H7 (cell line): ENCODE results near the gene HEPH. TPM values are rescaled to one million over a fixed set of nuclear protein-coding genes. Genes with fewer than 3 reads are reported as not detected.
"Not testable (repeated sequence)": the region's sequence is repeated elsewhere in the genome, so short reads cannot be mapped to it uniquely, and the experiment has no call there.

Experiments used
- DNase-seq: peaks from one replicate; pipeline ENCODE4 v3.0.0; 2012
- H3K27me3 ChIP-seq: 2 replicates; pipeline ENCODE4 v1.6.0; 2011; ENCODE audit warnings: mild to moderate bottlenecking, low read length; ENCODE audit not compliant: control insufficient read depth, insufficient read depth
- H3K36me3 ChIP-seq: replicated peaks from 2 replicates; pipeline ENCODE4 v1.5.1; 2011; ENCODE audit warnings: low read length; ENCODE audit not compliant: control insufficient read depth, insufficient read depth
- H3K4me3 ChIP-seq: 2 replicates; pipeline ENCODE4 v1.5.1; 2011; ENCODE audit warnings: low read depth, mild to moderate bottlenecking, control low read depth, low read length, moderate library complexity; ENCODE audit not compliant: insufficient read depth
- total RNA-seq: library from RNA; depleted of rRNA; stranded (reverse); fragments of >200 nt; shearing (Covaris generic); gene quantifications from 2 replicates; pipeline ENCODE4 v1.2.3, GENCODE V29; 2014

Gene HEPH
- total RNA-seq, 1 experiment from 2014 or later = 27.5 TPM

DNA sequence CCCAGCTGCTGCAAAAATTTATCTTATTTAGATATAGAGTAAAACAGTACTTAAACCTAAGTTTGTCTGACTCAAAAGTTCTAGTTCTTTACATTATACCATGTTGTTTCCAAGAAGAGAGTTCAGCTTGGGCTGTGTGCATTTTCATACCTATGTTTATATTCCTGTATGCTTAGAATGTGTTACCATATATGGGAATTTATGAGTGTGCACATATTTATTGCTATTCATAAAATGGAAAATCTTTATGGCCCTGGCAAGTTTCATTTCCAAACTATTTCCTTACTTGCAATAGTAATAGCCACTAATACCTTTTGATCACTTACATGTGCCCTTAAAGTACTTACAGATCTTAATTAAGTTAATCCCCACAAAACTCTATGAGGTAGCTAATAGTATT, 2.6 kb downstream of the HEPH start:
- H3K36me3 ChIP-seq = no peaks in the 10 kb centered on the region
- H3K4me3 ChIP-seq = no peak overlapping the region
- no peaks in the 10 kb centered on the region for H3K27me3 ChIP-seq
- DNase-seq = no peak

DNA sequence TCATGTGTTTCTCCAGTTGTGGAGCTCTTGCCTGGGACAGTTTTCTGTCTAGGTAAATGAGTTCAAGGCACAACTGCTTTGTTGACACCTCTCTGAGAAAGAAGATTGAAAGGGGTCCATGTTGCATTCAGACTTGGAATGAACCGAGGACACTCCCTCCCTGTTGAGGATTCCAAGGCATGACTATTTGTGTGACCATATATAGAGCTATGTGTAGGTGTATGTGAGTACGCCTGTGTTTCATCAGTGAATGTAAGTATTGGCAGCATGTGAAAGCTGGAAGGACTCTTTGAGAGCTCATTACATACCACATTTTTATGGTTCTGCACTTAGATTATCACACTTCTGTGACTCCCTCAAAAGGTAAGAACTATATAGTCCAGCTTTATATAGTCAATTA, 3.4 kb downstream of the HEPH start:
- H3K4me3 ChIP-seq = no peak overlapping the region
- no peak for DNase-seq
- H3K36me3 ChIP-seq = no peaks in the 10 kb centered on the region
- no peaks in the 10 kb centered on the region for H3K27me3 ChIP-seq

DNA sequence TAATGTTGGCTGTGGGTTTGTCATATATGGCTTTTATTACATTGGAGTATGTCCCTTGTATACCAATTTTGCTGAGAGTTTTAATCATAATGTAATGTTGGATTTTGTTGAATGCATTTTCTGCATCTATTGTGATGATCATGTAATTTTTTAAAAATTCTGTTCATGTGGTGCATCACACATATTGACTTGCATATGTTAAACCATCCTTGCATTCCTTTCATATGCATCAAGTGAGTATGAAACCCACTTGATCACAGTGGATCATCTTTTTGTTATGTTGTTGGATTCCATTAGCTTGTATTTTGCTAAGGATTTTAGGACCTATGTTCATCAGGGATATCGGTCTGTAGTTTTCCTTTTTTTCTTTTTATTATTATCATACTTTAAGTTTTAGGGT, 12.1 kb downstream of the HEPH start:
- H3K27me3 ChIP-seq = no peaks in the 10 kb centered on the region
- H3K4me3 ChIP-seq = no peak overlapping the region
- H3K36me3 ChIP-seq = peaks cover 4% of the 10 kb centered on the region
- no peak for DNase-seq

DNA sequence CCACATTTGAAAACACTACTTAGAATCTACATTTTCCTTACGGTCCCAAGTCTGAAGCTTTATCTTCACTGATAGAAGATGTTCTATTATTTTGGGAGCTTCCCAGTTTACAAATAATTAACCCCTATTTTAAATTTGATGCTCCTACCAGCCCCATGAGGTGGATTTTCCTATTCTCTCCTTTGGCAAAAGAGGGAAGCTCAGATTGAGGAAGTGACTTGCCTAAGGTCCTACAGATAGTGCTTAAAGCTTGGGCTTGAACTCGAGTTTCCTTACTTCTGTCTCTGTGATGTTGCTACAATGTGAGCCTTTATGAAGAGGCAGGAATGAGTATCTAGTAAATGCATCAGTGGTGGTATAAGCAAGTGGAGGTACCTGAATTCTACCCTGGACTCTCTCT, 27.5 kb downstream of the HEPH start:
- peaks cover 3% of the 10 kb centered on the region for H3K36me3 ChIP-seq
- DNase-seq = no peak
- no peak overlapping the region for H3K4me3 ChIP-seq
- H3K27me3 ChIP-seq = no peaks in the 10 kb centered on the region

DNA sequence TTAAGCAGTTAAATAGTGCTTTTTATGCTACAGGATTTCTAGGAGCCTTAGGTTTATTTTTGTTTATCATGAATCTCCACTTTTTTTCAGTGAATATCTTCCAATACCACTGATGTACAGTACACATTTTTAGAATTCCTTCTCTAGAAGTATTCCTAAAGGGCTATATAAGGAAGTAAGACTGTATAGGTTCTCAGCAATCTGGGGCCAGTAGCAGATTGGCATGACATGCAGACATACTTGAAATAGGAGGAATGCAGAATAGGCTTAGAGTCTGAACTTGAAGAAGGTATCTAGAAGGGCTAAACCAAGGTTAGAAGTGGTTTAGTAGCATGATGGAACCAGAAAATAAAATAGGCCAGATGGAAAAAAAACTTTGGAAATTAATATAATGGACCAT, 29.8 kb downstream of the HEPH start:
- no peaks in the 10 kb centered on the region for H3K27me3 ChIP-seq
- H3K36me3 ChIP-seq = peaks cover 2% of the 10 kb centered on the region
- DNase-seq = no peak
- H3K4me3 ChIP-seq = no peak overlapping the region

DNA sequence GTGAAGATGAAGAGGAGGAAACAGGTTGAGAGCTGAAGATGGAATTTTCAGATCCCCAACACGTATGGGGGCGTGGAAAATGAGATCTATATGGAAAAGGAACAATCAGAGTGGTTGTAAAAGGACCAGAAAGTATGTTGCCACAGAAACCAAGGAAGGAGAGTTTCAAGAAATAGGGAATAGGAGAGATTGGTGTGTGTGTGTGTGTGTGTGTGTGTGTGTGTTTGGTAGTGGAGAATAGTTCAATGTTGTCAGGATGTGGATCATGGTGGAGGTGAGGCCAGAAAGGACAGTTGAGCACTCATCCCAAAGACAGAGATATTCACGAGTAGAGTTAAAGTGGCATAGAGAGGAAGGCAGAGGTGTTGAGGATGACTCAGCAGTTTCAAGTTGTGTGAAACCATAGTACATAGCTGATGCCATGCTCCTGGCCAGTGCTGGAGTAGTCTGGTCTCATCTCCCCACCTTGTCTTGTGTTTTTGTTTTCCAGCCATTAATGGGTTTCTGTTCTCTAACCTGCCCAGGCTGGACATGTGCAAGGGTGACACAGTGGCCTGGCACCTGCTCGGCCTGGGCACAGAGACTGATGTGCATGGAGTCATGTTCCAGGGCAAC, 36.1 kb downstream of the HEPH start:
- Histone ChIP-seq H3K27me3 (no peaks in the 10 kb centered on the region), H3K4me3 (no peak overlapping the region), H3K36me3 (peaks cover 1% of the 10 kb centered on the region; the same call in 1 of the 2 replicates)
- DNase-seq = no peak

DNA sequence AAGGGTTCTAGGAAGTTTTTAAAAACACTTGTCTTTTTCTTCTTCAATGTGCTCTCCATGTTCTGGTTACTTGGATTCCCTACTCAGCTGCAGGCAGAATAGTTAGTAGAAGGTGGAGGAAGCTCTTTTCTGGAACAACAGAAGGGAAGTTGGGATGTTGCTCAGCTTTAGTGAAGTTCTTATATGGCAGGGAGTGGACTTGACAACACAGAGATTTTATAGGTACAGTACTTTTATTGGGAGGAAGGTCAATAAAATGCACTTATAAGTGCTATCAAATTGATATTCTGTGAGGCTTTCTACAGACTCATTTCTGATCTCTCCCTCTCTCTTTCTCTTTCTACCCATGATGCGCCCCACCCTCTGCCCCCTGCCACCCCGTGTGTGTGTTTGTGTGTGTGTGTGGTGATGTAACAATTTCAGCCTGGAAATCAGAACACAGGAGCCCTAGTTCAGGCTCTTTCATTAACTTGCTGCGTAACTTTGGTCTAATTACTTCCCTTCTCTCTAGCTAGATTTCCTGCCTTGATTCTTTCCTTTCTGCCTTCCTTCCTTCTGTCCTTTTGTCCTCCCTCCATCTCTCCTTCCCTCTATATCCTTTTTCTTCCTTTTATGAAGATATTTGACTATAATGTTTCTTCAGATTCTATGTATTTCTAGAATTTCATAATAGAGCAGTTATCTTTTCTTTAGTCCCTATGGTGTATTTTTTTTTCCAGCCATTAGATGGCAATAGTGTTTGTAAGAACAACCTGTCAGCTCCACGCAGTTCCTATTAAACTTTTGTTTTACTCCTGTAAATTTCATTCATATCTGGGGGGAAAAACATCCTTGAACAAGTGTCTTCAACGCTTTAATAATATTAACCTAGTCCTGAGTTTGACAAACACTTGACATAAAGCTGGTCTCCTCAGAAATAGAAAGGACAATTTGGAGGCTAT, 37.1 kb downstream of the HEPH start:
- peaks cover 1% of the 10 kb centered on the region; the same call in 1 of the 2 replicates for H3K36me3 ChIP-seq
- no peaks in the 10 kb centered on the region for H3K27me3 ChIP-seq
- no peak for DNase-seq
- H3K4me3 ChIP-seq = no peak overlapping the region

DNA sequence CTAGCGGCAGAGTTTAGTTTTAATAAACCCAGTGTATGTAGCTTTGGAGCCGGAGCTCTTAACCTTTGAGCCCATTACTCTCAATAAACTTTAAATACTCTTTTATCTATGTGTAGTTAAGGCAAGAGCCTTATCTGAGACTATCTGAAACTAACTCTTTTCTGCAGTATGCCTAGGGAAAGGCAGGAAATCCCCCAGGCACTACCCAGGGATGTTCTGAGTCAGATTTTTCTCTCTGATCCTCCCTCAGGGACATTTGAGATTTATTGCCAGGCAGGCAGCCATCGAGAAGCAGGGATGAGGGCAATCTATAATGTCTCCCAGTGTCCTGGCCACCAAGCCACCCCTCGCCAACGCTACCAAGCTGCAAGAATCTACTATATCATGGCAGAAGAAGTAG, 39.1 kb downstream of the HEPH start:
- H3K4me3 ChIP-seq = no peak overlapping the region
- DNase-seq = no peak
- H3K36me3 ChIP-seq = peaks cover 1% of the 10 kb centered on the region; the same call in 1 of the 2 replicates
- no peaks in the 10 kb centered on the region for H3K27me3 ChIP-seq

DNA sequence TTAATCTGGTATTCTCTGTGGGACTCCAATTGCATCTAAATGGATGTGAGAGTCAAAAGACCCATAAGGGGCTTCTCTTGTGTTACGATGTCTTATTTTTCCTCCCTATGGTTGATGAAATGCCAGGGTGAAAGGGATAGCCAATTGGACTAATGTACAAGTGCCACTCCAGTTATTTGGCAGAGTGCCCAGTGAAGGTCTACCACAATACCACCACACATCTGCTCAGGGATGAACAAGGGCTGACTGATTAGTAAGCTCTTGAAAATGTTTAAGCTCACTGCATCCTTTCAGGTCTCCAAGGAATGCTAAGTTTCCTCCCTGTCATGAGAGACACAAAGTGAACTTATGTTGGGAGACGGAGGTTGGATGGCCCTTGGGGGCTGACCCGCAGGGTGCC, 57.8 kb downstream of the HEPH start:
- DNase-seq = no peak
- H3K4me3 ChIP-seq = no peak overlapping the region
- H3K27me3 ChIP-seq = no peaks in the 10 kb centered on the region
- no peaks in the 10 kb centered on the region for H3K36me3 ChIP-seq

DNA sequence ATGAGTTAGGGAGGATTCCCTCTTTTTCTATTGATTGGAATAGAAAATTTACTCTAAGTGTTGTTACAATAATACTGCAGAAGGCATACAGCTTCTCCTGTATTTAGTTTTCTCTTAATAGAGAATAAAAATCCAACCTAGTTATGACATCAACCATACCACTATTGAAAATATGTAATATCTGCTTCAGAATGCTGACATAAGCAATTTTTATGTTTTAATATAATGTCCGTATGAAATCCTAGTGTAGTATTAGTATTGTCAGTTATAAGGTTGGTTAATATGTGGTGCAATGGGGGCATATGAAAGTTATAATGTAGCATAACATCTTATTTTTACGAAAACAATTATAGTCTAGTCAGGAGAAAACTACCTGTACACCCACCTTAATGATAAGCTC, 68.2 kb downstream of the HEPH start:
- H3K27me3 ChIP-seq = no peaks in the 10 kb centered on the region
- no peak overlapping the region for H3K4me3 ChIP-seq
- H3K36me3 ChIP-seq = no peaks in the 10 kb centered on the region
- DNase-seq = no peak

DNA sequence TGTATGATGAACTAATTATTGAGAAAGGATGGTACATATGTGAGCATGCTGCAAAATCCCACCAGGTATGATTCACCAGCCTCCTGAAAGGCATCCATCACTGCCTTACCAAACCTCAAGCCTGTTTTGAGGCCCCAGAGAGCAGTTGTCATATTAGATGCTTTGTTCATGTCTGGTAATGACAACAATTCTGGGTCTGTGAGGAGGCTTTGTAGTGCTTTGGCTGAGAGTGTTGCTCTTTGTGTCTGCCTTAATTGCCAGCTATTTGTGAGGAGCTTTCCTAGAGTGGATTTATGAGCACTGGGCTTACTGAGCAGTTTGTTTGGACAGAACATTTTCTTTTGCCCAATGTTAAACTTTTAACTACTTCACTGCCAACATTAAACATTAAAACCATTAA, 69.2 kb downstream of the HEPH start:
- H3K4me3 ChIP-seq = no peak overlapping the region
- no peaks in the 10 kb centered on the region for H3K27me3 ChIP-seq
- DNase-seq = no peak
- no peaks in the 10 kb centered on the region for H3K36me3 ChIP-seq

DNA sequence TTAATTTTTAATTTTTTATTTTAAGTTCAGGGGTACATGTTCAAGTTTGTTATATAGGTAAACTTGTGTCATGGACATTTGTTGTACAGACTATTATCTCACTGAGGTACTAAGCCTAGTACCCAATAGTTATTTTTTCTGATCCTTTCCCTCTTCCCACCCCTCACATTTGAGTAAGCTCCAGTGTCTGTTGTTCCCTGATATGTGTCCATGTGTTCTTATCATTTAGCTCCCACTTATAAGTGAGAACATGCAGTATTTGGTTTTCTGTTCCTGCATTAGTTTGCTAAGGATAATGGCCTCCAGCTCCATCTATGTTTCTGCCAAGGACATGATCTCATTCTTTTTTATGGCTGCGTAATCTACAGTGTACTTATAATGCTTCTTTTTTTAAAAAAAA, 69.9 kb downstream of the HEPH start:
- H3K36me3 ChIP-seq, DNase-seq, H3K4me3 ChIP-seq, H3K27me3 ChIP-seq: not testable (repeated sequence)

DNA sequence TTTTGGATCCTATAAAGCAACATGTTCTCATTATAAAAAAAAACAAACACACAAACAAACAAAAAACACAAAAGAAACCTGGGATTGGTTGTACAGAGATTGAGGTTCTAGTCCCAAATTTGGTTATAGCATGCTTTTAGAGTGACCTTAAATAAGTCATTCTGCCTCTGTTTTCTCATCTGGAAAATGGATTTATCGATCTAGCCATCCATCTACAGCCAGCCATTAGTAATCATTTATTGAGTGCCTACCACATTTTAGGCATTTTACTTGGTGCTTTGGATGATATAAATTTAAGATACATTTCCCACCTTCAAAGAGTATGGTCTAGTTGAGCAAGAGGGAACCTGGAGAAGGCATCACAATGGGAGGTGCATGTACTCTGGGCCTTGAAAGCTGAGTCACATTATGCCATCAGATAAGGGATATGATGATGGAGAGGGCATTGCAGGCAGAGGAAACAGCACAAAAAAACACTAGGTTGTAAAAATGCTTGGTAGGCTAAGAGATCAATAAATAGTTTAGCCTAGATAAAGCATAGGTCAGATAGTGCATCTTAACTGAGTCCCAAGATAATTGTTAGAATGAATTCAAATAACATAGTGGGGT, 91.4 kb downstream of the HEPH start:
- no peaks in the 10 kb centered on the region for H3K27me3 ChIP-seq
- H3K4me3 ChIP-seq = no peak overlapping the region
- no peak for DNase-seq
- no peaks in the 10 kb centered on the region; the same call in 1 of the 2 replicates for H3K36me3 ChIP-seq

DNA sequence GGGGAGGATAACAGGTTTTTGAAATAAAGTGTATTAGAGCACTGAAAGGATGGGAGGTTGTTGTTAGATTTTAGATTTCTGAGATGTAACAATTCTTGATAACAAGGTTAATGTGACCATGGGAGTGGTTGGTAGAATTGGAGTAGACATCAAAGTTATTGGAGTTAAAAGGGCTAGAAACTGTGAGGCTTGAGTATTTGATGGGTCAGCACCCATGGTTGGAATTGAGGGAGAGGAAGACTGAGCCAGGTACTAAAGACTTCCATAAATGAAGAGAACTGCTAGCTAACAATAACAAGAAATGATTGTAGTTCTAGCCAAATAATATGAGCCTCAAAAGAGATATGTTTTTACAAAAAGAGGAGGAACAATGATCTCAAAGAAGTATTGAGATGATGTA, 98.8 kb downstream of the HEPH start:
- Histone ChIP-seq H3K36me3 (no peaks in the 10 kb centered on the region; the same call in none of the 2 replicates), H3K27me3 (no peaks in the 10 kb centered on the region), H3K4me3 (no peak overlapping the region)
- DNase-seq = no peak
